ENCODE results near the gene LMO2.
"Not testable (repeated sequence)": the region's sequence is repeated elsewhere in the genome, so short reads cannot be mapped to it uniquely, and the experiment has no call there.

LMO2 gene

DNA sequence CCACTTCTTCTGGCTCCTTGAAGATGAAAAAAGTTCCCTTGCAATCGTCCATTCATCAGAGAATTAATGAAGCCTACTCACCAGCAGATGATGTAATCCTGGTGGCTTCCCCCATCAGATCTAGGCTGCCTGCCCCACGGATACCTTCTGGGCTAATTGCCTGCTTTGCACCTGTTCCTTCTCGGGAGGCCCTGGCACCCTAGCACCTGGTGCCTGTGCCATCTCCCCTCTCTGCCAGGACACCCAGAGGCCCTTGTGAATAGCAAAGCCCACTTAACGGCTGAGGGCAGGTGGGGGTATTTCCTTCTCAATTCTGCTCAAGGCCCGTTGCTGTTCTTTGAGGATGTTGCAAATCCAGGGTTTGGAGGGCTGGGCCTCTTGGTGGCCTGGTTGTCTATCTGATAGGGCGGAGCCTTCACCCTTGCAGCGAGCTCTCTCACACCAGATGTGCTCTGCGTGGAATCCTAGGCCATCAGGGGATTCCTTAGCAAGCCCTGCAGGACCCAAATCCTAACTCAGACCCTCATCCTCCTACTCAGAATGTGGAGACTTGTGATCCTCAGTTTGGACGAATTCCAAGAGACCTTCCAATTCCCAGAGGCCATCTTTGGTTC is at the start of gene LMO2:
Gene LMO2 (minus strand): TSS at position 363 of the 614 bp plus-strand sequence. CDS start 22,360 bp downstream, outside the sequence.
- no peak for DNase-seq (ENCODE audit: low read depth in 2 of 2)

DNA sequence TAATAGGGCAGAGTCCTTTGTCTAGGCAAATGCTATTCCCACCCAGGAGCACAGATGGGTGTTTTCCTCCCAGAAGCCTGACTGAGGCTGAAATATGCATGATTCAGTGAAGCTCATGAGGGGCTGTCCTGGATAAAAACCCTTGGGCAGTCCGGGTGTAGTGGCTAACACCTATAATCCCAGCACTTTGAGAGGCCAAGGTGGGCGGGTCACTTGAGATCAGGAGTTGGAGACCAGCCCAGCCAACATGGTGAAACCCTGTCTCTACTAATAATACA is 48.6 kb upstream of the LMO2 start:
- no peak for DNase-seq (ENCODE audit: low read depth in 2 of 2)

DNA sequence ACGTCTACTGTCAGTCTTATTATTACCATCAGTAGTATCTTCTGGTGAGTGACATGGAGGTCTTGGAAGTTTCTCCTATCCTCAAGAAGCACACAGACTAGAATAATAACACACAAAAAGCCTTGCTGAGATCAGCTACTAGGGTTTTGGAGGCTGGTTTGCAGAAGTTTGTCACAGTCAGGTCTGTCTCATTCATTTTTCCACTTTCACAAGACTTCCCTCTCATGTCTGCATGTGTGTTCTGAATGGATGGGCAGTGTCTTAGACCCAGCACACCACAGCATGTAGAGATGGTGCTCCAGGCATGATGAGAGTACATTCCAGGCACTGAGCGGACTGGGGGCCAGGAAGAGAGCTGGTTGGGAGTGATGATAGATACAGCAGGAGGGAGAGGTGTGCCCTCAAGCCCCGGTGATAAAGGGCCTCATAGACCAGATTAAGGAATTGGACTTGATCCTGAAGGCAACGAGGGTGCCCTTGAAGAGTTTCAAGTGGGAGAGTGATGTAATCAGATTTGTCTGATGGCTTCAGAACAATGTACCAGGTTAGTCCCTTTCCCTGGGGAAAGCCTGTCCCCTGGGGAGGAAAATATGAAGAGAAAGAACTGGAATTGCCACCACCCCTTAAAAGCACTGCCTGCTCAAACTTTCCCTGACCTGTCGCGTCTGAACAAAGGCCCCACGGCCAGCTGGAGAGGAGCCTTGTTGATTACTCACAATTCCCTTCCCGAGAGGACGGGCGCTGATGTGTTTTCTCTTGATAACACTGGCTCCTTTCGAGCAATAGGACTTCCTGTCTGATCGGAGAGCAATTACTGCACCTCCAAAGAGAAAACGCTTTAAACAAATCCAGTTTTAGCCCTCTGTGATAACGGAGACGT is 45.1 kb upstream of the LMO2 start:
- DNase-seq (ENCODE audit: low read depth in 2 of 2): no peak

DNA sequence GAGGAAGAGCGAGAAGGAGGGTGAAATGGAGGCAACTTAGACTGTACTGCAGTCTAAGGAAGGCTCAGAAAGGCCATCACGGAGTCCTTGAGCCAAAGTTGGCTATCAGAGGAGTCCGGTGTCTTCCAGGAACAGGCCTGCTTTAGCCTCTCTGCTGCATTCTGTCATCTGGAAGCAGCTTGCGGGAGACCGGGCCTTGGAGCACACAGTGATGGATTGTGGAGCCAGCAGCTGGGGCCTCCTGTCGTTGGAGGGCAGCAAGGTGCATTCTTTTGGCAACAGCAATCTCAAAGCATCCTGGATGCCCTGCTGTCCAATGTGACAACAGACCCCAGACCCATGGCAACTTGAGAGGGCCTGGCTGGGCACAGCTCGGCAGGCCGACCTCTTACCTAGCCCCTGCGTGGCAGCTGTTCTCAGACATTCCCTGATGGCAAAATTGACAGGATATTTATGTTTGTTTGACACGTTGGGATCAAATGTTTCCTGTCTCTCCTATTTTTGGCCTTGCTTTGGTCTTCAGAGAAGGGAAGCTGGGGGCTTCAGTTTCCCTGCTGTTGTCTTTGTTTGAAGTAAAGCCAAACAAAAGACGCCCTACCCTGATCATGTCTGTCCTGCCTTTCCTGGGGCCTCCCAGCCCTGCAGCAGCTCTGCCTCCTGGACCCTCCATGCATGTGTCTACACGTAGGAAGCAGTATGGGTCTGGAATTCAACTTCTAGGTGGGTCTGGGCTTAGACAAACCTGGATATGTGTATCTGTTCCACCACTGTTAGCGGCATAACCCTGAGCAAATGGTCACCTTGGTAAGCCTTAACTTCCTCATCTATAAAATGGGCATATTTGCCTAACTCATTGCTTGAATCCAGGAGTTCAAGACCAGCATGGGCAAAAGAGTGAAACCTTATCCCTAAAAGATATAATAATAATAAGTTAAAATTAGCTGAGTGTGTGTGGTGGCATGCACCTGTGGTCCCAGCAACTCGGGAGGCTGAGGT is 43.9 kb upstream of the LMO2 start:
- no peak for DNase-seq (ENCODE audit: low read depth in 2 of 2)

DNA sequence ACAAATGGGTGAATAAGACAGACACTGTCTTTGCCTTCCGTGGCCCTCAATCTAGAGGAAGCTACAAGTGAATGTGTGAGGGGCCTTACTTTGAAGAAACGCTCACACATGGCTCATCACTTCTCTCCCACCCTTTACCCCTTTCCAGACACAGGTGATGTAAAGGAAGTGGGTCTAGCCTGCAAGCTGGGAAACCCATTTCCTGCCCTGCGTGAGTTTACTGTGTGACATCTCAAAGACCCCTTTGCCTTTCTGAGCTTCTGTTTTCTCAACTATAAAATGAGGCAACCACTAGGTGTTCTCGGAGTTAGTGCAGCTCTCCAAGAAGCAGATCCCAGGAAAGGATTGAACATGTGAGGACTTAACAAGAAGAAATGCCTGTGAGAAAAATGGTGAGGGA is 43.1 kb upstream of the LMO2 start:
- DNase-seq (ENCODE audit: low read depth in 2 of 2): no peak

DNA sequence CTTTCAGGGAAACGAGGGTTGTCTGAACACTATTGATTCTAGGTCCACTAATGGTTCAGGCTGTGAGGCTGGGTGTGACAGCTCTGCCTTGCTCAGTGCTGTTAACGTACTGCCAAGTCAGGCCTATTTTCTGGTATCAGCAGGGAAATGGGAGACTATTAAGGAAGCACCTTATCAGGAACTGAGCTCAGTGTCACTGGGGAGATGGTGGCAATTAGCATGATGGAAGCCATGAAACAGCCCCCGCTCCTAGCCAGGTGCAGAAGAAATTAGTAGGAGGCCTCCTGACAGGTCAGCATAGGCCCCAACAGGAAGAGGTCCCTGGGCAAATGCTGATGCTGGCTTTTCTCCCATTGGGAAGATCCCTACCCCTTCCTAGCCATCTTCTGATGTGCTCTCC is 42.6 kb upstream of the LMO2 start:
- DNase-seq (ENCODE audit: low read depth in 2 of 2): no peak

DNA sequence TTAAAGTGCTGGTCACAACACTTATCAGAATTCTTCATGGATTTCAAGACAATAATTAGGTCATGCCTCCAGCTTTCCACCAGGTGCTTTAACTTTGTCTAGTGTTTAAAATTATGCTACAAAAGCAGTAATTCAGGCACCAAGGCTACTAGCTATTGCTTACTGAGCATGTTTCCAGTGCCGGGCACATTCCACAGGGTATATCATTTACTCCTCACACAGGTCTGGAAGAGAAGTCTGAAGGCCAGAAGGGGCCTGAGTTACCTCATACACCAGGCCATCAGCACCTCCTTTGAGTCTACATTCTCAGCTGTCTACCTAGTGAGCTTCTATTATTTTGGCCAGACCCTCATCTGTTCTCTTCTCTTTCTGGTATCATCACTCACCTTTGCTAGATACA is 41.7 kb upstream of the LMO2 start:
- DNase-seq (ENCODE audit: low read depth in 2 of 2): no peak

DNA sequence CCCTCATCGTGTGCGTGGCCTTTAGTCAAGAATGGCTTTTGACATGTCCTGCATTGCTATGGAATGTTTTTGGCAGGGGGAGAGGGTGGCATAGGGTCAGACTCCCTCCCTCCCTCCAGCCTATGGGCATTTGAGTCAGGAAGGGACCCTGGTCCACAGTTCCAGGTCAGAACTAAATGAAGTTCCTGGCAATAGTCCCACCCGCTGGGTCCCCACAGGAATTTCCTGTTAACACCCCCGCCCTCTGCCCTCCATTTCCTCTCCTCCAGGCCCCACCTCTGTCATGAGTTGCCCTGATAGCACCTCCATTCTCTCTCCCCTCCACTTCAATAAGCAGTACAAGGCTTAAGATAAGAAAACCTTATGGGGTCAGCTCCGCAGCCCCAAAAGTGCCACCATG is 40.8 kb upstream of the LMO2 start:
- DNase-seq (ENCODE audit: low read depth in 2 of 2): no peak

DNA sequence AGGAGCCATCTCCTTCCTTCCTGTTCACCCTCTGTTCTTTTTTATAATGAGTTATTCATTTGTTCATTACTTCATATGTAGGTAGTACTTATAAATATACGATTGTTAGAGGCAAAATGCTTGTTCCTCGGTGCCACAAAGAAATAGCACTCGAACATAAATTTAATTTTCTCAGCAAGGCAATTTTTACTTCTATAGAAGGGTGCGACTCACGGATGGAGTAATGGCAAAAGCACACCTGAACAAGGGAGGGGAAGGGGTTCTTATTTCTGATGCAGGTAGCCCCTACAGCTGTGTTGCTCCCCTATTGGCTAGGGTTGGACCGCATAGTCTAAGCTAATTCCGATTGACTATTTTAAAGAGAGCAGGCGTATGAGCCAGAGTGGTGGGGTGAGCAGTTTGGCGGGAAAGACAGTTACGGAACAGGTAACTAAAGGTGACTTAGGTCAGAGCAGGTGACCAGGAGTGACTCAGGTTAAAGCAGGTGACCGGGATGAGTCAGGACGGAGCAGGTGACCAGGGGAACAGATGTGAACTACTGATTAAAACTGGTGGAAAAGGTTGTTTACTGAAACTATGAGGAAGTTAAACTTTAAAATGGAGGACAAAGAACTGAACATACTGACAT is 40.0 kb upstream of the LMO2 start:
- not testable (repeated sequence) for DNase-seq (ENCODE audit: low read depth in 2 of 2)

DNA sequence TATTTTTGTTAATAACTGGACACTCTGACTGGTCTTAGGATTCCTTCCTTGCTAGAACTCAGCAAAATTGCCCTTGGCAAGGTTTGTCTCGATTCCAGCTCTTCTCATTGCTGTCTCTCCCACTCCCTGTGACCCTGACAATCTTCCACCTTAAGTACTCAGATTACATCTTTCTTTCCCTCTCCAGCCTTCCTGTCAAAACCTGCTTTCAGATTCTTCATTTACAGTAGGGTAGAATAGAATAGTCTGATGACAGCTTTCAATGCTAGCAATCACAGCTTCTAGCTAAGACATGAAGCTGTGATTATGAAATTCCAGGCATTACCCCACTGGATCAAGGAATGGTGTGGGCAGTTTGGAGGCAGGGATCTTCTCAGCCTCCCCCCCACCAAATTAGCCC is 39.2 kb upstream of the LMO2 start:
- DNase-seq (ENCODE audit: low read depth in 2 of 2): no peak

DNA sequence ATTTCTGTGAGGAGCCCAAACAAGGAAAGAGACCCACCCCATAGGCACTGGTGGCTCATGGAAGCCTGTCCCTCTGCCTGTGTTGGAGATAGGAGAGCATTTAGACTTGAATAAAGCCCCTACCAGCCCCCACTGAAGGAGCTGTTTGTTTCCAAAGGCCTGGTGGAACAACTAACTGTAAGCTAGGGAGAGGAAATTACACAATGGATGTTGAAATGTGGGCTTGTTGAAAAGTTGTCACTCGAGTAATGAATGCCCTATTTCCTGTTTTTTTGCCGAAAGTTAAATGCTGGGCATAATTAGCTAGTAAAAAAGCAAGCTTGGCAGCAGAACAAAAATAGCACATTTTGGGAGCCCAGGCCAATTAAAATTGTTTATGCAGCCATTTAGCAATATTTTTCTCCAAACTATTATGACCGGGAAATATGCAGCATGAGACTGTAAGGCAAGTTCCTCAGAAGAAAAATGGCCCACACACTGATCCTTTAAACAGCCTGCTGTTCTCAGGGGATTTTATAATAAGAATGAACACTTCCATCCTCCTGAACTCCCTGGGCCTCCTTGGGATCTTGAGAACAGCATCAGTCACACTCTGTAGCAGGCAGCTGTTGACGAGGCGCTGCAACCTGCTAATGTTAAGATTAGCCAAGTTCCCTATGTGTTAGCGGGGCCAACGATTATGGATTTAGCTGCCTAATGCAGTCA is 38.6 kb upstream of the LMO2 start:
- DNase-seq (ENCODE audit: low read depth in 2 of 2): no peak

DNA sequence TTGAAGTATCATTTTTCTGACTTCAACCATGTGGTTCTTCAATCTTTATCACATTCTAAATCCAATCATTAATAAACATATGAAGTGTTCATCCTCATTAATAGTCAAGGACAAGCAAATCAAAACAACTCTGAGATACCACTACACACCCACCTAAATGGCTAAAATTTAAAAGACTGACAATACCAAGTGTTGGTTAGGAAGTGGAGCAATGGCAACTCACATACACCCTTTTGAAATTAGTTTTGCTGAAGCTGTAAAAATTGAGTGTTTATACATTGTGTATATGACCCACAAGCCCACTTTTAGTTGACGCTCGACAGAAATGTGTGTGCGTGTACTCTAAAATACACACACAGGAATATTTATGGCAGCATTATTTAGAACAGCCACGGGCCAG is 36.7 kb upstream of the LMO2 start:
- no peak for DNase-seq (ENCODE audit: low read depth in 2 of 2)

DNA sequence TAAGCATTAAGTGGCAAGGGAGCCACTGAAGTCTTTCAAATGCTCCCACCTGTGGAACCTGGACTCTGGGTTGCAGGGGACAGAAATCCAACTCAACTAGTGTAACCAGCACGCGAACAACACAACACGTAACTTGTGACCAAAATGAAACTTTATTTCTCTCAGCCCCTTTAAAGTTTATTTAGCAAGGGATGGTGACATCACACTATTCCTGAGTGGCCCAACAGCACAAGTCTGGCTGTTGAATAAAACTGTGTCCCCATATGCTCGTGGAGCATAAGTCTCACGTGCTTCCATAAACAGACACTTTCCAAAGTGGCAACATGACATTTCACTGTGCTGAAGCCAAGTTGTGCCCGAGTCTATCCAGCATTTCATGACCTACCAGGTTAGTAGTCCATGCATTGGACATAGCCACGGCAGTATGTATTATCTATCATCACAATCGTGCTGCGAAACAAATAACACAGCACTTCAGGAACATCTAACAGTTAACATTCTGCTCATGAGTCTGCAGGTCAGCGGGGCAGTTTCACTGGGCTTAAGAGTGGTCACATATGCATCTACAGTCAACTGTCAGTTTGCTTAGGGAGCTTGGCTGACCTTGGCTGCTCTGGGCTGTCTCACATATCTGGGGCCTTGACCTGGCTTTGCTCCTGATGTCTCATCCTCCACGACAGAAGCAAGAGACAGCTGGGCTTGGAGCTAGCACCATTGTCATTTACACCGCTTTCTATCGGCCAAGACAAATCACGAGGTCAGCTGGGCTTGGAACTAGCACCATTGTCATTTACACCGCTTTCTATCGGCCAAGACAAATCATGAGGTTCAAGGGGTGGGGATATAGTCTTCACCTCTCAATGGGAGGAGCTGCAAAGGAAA is 35.0 kb upstream of the LMO2 start:
- DNase-seq (ENCODE audit: low read depth in 2 of 2): no peak

DNA sequence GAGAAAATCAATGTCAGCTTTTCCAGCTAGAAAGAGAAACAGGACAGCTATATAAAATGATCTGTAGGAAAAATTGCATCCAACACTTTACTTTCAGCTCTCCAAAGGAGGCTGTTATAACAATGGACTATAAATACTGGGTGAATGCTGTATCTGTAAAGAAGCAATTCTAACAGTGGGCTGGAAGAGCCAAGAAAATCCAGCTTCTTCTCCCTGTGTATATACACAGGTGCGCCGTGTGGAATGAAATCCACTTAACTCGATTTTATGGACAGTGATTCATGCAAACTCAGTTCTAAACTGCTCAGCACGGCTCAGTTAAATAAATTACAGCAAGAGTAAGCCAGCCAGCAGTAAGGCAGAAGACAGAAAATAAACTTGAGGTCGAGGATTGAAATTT is 32.5 kb upstream of the LMO2 start:
- DNase-seq (ENCODE audit: low read depth in 2 of 2): no peak

DNA sequence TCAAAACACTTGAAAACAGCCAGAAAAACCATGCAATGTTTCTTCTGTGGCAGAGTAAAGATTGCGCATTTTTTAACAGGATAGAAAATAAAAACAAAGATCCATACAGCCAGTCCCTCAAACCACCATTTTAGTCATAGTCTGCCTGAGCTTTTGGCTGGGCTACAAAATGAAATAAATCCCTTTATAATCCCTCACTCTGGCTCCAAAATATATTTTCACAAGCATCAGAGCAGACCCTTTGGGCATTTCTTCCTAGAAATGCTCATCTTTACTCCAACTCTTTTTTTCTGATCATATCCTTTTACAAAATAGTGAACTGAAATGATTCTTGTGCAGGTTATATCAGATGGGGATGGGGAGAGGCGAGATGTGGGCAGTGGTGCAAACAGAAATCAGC is 31.8 kb upstream of the LMO2 start:
- no peak for DNase-seq (ENCODE audit: low read depth in 2 of 2)

DNA sequence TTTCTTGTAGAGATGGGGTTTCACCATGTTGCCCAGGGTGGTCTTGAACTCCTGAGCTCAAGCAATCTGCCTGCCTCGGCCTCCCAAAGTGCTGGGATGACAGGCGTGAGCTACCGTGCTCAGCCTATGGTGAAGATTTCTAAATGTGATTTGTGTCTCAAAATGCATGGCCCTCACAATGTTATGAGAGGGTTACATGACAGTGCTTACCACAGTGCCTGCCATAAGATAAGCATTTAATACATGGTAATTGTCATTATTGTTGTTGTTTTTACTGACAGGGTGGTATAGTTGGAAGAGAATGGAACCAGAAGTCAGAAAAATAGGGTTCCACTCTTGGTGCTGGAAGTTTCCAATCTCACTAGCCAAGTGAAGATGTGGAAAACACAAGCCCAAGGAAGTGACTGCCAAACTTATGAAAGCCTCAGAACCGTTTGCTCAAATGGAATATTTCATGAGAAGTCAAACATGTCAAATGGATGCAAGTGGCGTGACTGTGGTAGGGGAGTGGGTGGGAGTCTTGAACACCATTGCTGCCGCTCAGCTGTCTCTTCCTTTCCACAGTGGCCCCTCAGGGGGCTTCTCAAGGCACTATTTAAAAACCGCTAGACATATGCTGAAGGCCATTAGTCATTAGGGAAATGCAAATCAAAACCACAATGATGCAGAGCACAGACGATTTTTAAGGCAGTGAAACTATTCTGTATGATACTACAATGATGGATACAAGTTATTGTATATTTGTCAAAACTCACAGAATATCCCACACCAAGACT is 29.1 kb upstream of the LMO2 start:
- DNase-seq (ENCODE audit: low read depth in 2 of 2): no peak

DNA sequence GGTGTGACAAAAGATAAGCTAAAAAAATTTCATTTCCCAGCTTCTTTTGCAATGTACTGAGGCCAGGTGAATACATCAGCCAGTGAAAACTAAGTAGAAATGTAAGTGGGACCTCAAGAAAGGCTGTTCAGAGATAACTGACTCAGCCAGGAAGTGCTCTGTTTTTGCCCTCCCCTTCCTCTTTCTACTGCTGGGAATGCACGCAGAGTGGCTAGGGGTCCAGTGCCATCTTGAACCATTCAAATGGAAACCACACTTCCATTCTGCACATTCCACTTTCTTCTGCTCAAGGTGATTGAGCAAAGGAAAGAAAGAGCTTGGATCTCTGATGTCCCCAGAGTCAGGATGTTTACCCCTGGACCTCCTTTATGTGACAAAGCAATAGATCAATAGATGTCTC is 27.8 kb upstream of the LMO2 start:
- DNase-seq (ENCODE audit: low read depth in 2 of 2): no peak

DNA sequence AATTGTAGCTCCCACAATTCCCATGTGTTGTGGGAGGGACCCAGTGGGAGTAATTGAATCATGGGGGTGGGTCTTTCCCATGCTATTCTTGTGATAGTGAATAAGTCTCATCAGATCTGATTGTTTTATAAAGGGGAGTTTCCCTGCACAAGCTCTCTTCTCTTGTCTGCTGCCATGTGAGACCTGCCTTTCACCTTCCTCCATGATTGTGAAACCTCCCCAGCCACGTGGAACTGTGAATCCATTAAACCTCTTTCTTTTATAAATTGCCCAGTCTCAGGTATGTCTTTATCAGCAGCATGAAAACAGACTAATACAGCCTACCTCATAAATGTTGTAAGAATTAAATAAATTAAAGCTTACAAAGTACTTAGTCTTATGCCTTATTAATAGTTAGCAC is 25.5 kb upstream of the LMO2 start:
- not testable (repeated sequence) for DNase-seq (ENCODE audit: low read depth in 2 of 2)

DNA sequence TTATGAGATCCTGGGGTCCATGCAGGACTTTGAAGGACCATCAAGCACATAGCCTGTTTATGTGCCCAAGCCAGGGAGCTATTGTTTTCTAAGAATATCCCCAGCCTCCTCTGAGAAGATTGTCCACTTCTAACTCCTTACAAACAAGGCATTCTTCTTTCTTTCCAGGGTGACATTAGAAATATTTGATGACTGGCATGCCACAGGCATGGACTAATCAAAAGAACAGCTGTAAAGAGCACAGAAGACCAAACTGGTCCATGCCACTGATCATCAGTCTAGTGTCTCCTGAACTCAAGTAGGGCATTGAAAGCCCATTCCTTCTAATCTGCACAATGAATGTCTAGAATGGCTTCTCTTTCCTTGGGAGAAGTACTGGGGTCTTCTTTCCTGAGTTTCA is 24.9 kb upstream of the LMO2 start:
- no peak for DNase-seq (ENCODE audit: low read depth in 2 of 2)

DNA sequence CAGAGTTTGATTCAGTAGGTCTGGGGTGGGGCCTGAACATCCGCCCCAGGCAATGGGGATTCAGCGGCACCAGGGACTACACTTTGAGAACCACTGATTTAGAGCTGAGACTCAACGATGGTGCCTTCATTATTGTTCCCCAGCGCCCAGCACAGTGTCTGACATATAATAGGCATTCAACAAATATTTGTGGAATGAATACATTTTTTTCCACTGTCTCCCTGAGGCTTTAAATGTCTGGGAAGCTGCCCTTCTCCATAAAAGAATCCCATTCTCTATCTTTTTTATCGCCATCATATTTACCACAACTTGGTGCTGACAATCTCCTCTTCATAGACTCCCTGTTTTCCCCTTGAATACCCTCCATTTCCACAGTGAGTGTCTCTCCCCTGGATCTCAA is 23.6 kb upstream of the LMO2 start:
- DNase-seq (ENCODE audit: low read depth in 2 of 2): no peak

Data from stimulated activated CD8-positive, alpha-beta memory T cell treated with anti-CD3 and anti-CD28 coated beads, Interleukin-15, amount 100 ng/mL, for 4 hours (primary cell).